Keratinocyte (primary cell): ENCODE results near the gene PCGF3. TPM values are rescaled to one million over a fixed set of nuclear protein-coding genes. Genes with fewer than 3 reads are reported as not detected.
A peak's percentile ranks its signal among the peaks of the same experiment; 100 is the strongest.

Source experiments
- DNase-seq: peaks from one replicate; pipeline ENCODE4 v3.0.0-alpha.2; 2011; ENCODE audit warnings: low read depth, missing footprints, low spot score
- FAIRE-seq: peaks from 2 replicates; lab custom pipeline; 2011; peaks lifted over from hg19 to GRCh38; lab: Jason Lieb, UNC
- H2AFZ ChIP-seq: 2 replicates; pipeline ENCODE4 v1.6.0; 2012; ENCODE audit warnings: low read length, control low read depth, inconsistent platforms; ENCODE audit not compliant: control insufficient read depth
- H3K27ac ChIP-seq: 2 replicates; pipeline ENCODE4 v1.5.1; 2011; ENCODE audit warnings: low read length; ENCODE audit not compliant: control insufficient read depth, insufficient read depth
- H3K27me3 ChIP-seq: 3 replicates; pipeline ENCODE4 v1.6.0; 2011; ENCODE audit warnings: low read length; ENCODE audit not compliant: control insufficient read depth, insufficient read depth; ENCODE audit errors: extremely low read depth
- H3K36me3 ChIP-seq, 2 experiments: 2 replicates in 1 of 2; 3 replicates in 1 of 2; pipeline ENCODE4 v1.5.1; 2011; ENCODE audit warnings: low read length in 2 of 2, mild to moderate bottlenecking in 1 of 2; ENCODE audit not compliant: control insufficient read depth in 2 of 2, insufficient read depth in 2 of 2; ENCODE audit errors: extremely low read depth in 1 of 2
- H3K4me1 ChIP-seq: 3 replicates; pipeline ENCODE4 v1.5.1; 2011; ENCODE audit warnings: low read length; ENCODE audit not compliant: control insufficient read depth, insufficient read depth; ENCODE audit errors: extremely low read depth
- H3K4me2 ChIP-seq: 3 replicates; pipeline ENCODE4 v1.6.0; 2011; ENCODE audit warnings: low read depth, low read length; ENCODE audit not compliant: control insufficient read depth, insufficient read depth; ENCODE audit errors: extremely low read depth
- H3K4me3 ChIP-seq, 3 experiments: fragments of 200-600 bp in 1 of 3; sonication (generic) in 1 of 3; 2 replicates in 2 of 3; 3 replicates in 1 of 3; pipeline ENCODE4 v1.5.1; 2011 to 2016; ENCODE audit warnings: low read length in 3 of 3, mild to moderate bottlenecking in 3 of 3, control low read depth in 2 of 3, inconsistent platforms in 1 of 3, low read depth in 1 of 3, mixed read lengths in 1 of 3, mixed run types in 1 of 3, moderate library complexity in 1 of 3; ENCODE audit not compliant: control insufficient read depth in 2 of 3, insufficient read depth in 2 of 3; ENCODE audit errors: extremely low read depth in 1 of 3
- H3K79me2 ChIP-seq: 2 replicates; pipeline ENCODE4 v1.6.0; 2012; ENCODE audit warnings: low read length; ENCODE audit not compliant: control insufficient read depth, insufficient read depth
- H3K9ac ChIP-seq: 3 replicates; pipeline ENCODE4 v1.6.0; 2011; ENCODE audit warnings: low read length; ENCODE audit not compliant: control insufficient read depth, insufficient read depth; ENCODE audit errors: extremely low read depth
- H3K9me1 ChIP-seq: 3 replicates; pipeline ENCODE4 v1.6.0; 2011; ENCODE audit warnings: low read length; ENCODE audit not compliant: control insufficient read depth, insufficient read depth; ENCODE audit errors: extremely low read depth
- H3K9me3 ChIP-seq: 2 replicates; pipeline ENCODE4 v1.5.1; 2012; ENCODE audit warnings: low read depth, low read length; ENCODE audit not compliant: control insufficient read depth
- H4K20me1 ChIP-seq: 3 replicates; pipeline ENCODE4 v1.6.0; 2011; ENCODE audit warnings: low read length; ENCODE audit not compliant: control insufficient read depth, insufficient read depth; ENCODE audit errors: extremely low read depth
- CTCF ChIP-seq, 3 experiments: IDR thresholded peaks in 1 of 3; conservative IDR thresholded peaks in 1 of 3; optimal IDR thresholded peaks in 1 of 3; 2 replicates in 2 of 3; 3 replicates in 1 of 3; pipeline versions ENCODE3 to v1.5.1; 2011; ENCODE audit warnings: low read length in 3 of 3, mild to moderate bottlenecking in 3 of 3, moderate library complexity in 2 of 3, control low read depth in 1 of 3, inconsistent platforms in 1 of 3; ENCODE audit not compliant: insufficient read depth in 2 of 3; ENCODE audit errors: extremely low read depth in 1 of 3
- EZH2 ChIP-seq: IDR thresholded peaks from one replicate; pipeline ENCODE4 v1.6.1; 2012; ENCODE audit warnings: inconsistent platforms, mild to moderate bottlenecking, low read length, moderate library complexity
- dilution Hi-C: fragments of 300-500 bp; cut with MboI; formaldehyde crosslinking; loops from one replicate; pipeline ENCODE4 v1.7.0; 2020; ENCODE audit warnings: low sequenced_read_pairs; ENCODE audit not compliant: extremely low pct_ligation_motif_present
- polyA plus RNA-seq, 5 experiments: library from polyadenylated mRNA; depleted of rRNA in 3 of 5; stranded (reverse) in 3 of 5; stranded (forward) in 1 of 5; unstranded in 1 of 5; fragments of >200 nt; gene quantifications; 1 replicate in 1 of 5; 2 replicates in 3 of 5; 3 replicates in 1 of 5; pipeline versions ENCODE4 v1.2.1 to v1.2.3, GENCODE V29; 2011 to 2012; ENCODE audit warnings: missing spikeins in 2 of 5, low read depth in 1 of 5, low replicate concordance in 1 of 5

PCGF3 gene
- polyA plus RNA-seq, 1 donor (not counting 4 experiments of a cell fraction or from before 2014, with no cell fraction given): 40.1 TPM

GRCh38 chr4:671769-672168 is 33.9 kb upstream of the PCGF3 start:
- Histone ChIP-seq H3K4me3 (no peak overlapping the region), H4K20me1 (no peaks in the 10 kb centered on the region), H3K27me3 (no peaks in the 10 kb centered on the region), H3K4me1 (peaks cover 15% of the 10 kb centered on the region), H3K79me2 (peaks cover 21% of the 10 kb centered on the region), H2AFZ (no peak overlapping the region), H3K9me1 (no peaks in the 10 kb centered on the region), H3K36me3 (peaks cover 12 to 16% of the 10 kb centered on the region in 2 experiments), H3K9me3 (no peaks in the 10 kb centered on the region), H3K4me2 (no peak overlapping the region), H3K27ac (no peak overlapping the region), H3K9ac (no peak overlapping the region)
- dilution Hi-C loops: no loop called here
- DNase-seq (no peak), FAIRE-seq (no peak)
- TF ChIP-seq CTCF (optimal IDR thresholded peaks at IDR 0.05 in 1 of 3, IDR thresholded peaks at IDR 0.05 in 1 of 3, conservative IDR thresholded peaks at IDR 0.05 in 1 of 3; ENCODE audit: extremely low read depth in 1 of 3, insufficient read depth in 2 of 3, low read length in 3 of 3) (no peak), EZH2 (no peak)

- H3K4me1 ChIP-seq: peaks cover 28% of the 10 kb centered on the region
- no peak for DNase-seq
- peaks cover 21% of the 10 kb centered on the region for H3K79me2 ChIP-seq
- peak overlapping the region; percentile 91 to 95 (median 94) for H3K4me3 ChIP-seq
- H2AFZ ChIP-seq: peak overlapping the region; percentile 40
- dilution Hi-C loops: no loop called here
- peak overlapping the region; percentile 98 for H3K4me2 ChIP-seq
- H3K36me3 ChIP-seq: peaks cover 12 to 16% of the 10 kb centered on the region in 2 experiments
- H3K9ac ChIP-seq: peak overlapping the region; percentile 98
- H3K27me3 ChIP-seq: no peaks in the 10 kb centered on the region
- H3K9me1 ChIP-seq: no peaks in the 10 kb centered on the region
- TF ChIP-seq CTCF (optimal IDR thresholded peaks at IDR 0.05 in 1 of 3, IDR thresholded peaks at IDR 0.05 in 1 of 3, conservative IDR thresholded peaks at IDR 0.05 in 1 of 3; ENCODE audit: extremely low read depth in 1 of 3, insufficient read depth in 2 of 3, low read length in 3 of 3): no peak
- no peak for TF ChIP-seq EZH2
- no peaks in the 10 kb centered on the region for H4K20me1 ChIP-seq
- peak overlapping the region; percentile 47 for H3K27ac ChIP-seq
- FAIRE-seq: no peak
- H3K9me3 ChIP-seq: no peaks in the 10 kb centered on the region
Measured at GRCh38 chr4:673349-674091, 32.1 kb upstream of the PCGF3 start.
